IPS-20b (cell line): ENCODE measurements around the gene OR3A1.
"Not testable (repeated sequence)": the region's sequence is repeated elsewhere in the genome, so short reads cannot be mapped to it uniquely, and the experiment has no call there.

ENCODE experiments used
- H3K27ac ChIP-seq: one replicate; pipeline ENCODE4 v1.5.1; 2013; ENCODE audit warnings: low read length
- H3K27me3 ChIP-seq: 2 replicates; pipeline ENCODE4 v1.6.1; 2013; ENCODE audit warnings: mild to moderate bottlenecking, low read length, inconsistent platforms; ENCODE audit not compliant: insufficient read depth
- H3K36me3 ChIP-seq: 2 replicates; pipeline ENCODE4 v1.6.1; 2013; ENCODE audit warnings: low read depth, mild to moderate bottlenecking, inconsistent platforms, low read length, moderate library complexity; ENCODE audit not compliant: insufficient read depth
- H3K4me1 ChIP-seq: 2 replicates; pipeline ENCODE4 v1.6.1; 2013; ENCODE audit warnings: mild to moderate bottlenecking, control low read depth, inconsistent platforms, low read length, moderate library complexity; ENCODE audit not compliant: insufficient read depth
- H3K4me3 ChIP-seq: 2 replicates; pipeline ENCODE4 v1.5.1; 2013; ENCODE audit warnings: mild to moderate bottlenecking, low read length, inconsistent platforms
- H3K9ac ChIP-seq: 2 replicates; pipeline ENCODE4 v1.6.1; 2013; ENCODE audit warnings: low read depth, mild to moderate bottlenecking, inconsistent platforms, low read length, moderate library complexity
- H3K9me3 ChIP-seq: 2 replicates; pipeline ENCODE4 v1.6.1; 2013; ENCODE audit warnings: mild to moderate bottlenecking, low read depth, low read length, inconsistent platforms; ENCODE audit not compliant: insufficient read depth

Gene OR3A1, protein sequence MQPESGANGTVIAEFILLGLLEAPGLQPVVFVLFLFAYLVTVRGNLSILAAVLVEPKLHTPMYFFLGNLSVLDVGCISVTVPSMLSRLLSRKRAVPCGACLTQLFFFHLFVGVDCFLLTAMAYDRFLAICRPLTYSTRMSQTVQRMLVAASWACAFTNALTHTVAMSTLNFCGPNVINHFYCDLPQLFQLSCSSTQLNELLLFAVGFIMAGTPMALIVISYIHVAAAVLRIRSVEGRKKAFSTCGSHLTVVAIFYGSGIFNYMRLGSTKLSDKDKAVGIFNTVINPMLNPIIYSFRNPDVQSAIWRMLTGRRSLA

DNA sequence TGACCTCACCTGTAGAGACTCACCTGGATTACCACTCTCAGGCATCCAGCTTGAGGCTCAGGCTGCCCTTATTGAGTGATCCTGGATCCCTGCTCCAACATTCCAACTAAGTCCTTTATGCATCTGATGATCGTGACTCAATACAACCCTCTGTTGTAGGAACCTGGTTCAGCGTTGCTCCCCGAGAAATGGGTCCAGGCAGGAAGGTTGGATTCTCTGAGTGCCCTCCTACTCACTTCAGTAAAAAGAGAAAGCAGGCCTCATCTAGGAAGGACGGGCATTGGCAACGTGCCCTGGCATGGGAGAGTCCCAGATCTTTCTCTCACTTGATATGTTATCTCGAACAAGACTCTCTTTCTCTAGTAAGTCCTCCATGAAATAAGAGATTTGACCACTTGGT lies at the start of gene OR3A1:
Gene OR3A1 (minus strand): TSS at position 101 of the 400 bp plus-strand sequence. CDS start 5,778 bp downstream, outside the sequence.
- Histone ChIP-seq H3K27me3 (no peaks in the 10 kb centered on the region), H3K27ac (no peak within 1 kb of the TSS), H3K36me3 (no peaks in the 10 kb centered on the region), H3K9me3 (no peaks in the 10 kb centered on the region; the same call in 1 of the 2 replicates), H3K4me1 (no peaks in the 10 kb centered on the region), H3K4me3 (no peak within 1 kb of the TSS), H3K9ac (no peak within 1 kb of the TSS)

DNA sequence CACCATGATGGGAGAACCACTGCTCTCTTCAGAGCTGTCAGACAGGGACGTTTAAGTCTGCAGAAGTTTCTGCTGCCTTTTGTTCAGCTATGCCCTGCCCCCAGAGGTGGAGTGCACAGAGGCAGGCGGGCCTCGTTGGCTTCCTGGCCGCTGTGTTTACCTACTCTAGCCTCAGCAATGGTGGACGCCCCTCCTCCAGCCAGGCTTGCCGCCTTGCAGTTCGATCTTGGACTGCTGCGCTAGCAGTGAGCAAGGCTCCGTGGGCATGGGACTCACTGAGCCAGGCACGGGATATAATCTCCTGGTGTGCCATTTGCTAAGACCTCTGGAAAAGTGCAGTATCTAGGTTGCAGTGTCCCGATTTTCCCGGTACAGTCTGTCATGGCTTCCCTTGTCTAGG lies 44.6 kb upstream of the OR3A1 start:
- not testable (repeated sequence) for H3K4me3 ChIP-seq, H3K27me3 ChIP-seq, H3K9ac ChIP-seq, H3K4me1 ChIP-seq, H3K27ac ChIP-seq, H3K36me3 ChIP-seq
- peaks cover 38% of the 10 kb centered on the region for H3K9me3 ChIP-seq

DNA sequence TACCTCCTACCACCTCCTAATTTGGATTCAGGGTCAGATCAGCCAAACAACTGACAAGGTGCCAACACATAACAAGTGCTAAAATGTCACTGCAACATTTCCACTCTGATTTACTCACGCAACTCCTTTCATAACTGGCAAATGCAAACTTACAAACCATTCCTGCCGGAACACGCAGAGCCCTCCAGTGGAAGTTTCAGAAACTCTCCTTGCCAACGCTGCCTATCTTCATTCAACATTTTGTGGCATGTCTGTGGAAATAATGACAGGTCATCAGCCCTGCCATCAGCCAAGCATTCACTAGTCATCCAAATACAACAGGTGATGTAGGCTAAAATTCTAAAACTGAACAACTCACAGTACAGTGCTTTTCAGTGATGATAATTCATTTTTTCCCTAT lies 37.7 kb upstream of the OR3A1 start:
- Histone ChIP-seq H3K27me3 (no peaks in the 10 kb centered on the region), H3K36me3 (no peaks in the 10 kb centered on the region), H3K9ac (no peak overlapping the region), H3K4me3 (no peak overlapping the region), H3K4me1 (no peaks in the 10 kb centered on the region), H3K9me3 (no peaks in the 10 kb centered on the region), H3K27ac (no peak overlapping the region)

DNA sequence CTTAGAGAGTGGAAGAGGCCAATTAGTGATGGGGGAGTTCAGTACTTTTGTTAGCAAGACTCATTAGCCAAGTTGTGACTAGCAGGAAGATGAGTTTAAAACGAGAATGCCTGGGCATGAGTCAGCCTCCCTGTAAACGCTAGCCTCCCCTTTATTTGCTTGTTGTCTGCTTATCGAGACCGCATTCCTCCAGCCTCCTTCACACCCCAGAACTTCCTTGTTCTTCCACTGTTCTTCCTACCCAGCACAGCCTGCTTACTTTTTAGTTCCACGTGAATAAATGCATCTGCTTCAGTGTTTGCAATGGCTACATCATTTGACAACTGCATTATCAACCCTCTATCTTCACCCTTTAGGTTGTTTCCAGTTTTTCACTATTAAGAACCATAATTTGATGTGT lies 20.2 kb upstream of the OR3A1 start:
- Histone ChIP-seq H3K9ac (no peak overlapping the region), H3K4me1 (no peaks in the 10 kb centered on the region), H3K4me3 (no peak overlapping the region), H3K27ac (no peak overlapping the region), H3K9me3 (no peaks in the 10 kb centered on the region; the same call in 1 of the 2 replicates), H3K27me3 (no peaks in the 10 kb centered on the region; the same call in 1 of the 2 replicates), H3K36me3 (no peaks in the 10 kb centered on the region)

DNA sequence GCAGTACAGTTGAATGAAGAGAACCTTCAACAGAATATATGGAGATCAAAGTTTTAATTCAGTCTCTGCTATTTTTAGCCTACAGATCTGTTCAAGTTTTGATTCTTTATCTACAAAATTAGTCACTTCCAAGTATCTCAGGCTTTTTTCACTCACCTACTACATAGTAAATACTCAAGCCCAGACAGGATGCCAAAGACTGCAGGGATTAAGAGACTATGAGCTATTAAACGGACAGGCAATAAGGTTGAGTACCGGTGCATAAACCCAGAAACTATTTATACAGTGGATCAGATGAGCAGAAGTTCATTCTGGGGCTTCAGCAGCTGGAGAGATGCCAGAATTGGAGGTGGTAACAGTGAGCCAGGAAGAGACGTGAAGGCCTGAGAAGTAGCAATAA lies 18.7 kb upstream of the OR3A1 start:
- Histone ChIP-seq H3K27me3 (no peaks in the 10 kb centered on the region; the same call in 1 of the 2 replicates), H3K36me3 (no peaks in the 10 kb centered on the region), H3K4me1 (no peaks in the 10 kb centered on the region), H3K27ac (no peak overlapping the region), H3K4me3 (no peak overlapping the region), H3K9ac (no peak overlapping the region), H3K9me3 (no peaks in the 10 kb centered on the region; the same call in 1 of the 2 replicates)

DNA sequence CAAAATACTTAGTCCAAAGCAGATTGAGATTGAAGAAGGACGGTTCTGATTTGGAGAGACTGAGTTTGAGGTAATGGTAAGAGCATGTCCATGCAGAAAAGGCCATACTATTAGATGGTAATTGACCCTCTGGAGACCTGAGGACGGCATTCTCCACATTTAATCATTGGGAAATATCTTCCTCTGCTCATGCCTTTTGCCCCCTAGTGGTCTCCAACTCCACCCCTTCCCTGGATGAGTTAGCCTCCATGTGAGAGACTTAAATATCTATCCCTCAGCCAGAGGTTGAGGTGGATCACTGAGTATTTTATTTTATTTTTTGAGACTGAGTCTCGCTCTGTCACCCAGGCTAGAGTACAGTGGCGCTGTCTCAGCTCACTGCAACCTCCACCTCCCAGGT lies 10.4 kb upstream of the OR3A1 start:
- Histone ChIP-seq H3K4me1 (no peaks in the 10 kb centered on the region), H3K4me3 (no peak overlapping the region), H3K9ac (no peak overlapping the region), H3K27ac (no peak overlapping the region), H3K36me3 (no peaks in the 10 kb centered on the region), H3K27me3 (no peaks in the 10 kb centered on the region; the same call in 1 of the 2 replicates), H3K9me3 (no peaks in the 10 kb centered on the region)

DNA sequence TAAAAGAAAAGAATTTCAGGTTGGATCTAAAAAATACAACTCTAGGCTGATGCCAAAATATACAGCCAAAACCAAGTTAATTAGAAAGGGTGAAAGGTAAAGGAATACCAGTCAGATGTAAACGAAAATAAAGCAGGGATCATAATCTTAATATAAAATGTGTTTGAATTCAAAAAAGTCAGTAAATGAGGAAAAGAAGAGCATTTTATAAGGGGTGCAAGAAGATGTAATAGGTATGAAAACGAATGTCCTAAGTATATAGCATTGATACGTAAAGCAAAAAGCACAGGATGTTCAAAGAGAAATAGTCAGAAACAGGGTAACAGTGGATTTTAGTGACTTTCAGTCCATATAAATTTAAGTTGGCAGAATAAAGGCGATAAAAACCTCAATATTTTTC lies 2.5 kb downstream of the OR3A1 start:
- H3K4me1 ChIP-seq, result no peaks in the 10 kb centered on the region
- H3K9me3 ChIP-seq, result no peaks in the 10 kb centered on the region
- no peak overlapping the region for H3K4me3 ChIP-seq
- no peaks in the 10 kb centered on the region for H3K27me3 ChIP-seq
- no peak overlapping the region for H3K27ac ChIP-seq
- H3K36me3 ChIP-seq, result no peaks in the 10 kb centered on the region
- H3K9ac ChIP-seq, result no peak overlapping the region

DNA sequence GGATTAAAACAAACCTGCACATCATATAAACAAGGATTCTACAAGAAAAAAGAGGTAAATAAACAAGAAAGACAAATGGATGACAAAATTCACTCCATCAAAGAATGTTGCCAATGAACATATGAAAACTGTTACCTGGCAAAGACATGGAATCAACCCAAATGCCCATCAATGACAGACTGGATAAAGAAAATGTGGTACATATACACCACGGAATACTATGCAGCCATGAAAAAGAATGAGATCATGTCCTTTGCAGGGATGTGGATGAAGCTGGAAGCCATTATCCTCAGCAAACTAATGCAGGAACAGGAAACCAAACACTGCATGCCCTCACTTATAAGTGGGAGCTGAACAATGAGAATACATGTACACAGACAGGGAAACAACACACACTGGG lies 4.6 kb downstream of the OR3A1 start:
- not testable (repeated sequence) for H3K4me1 ChIP-seq, H3K9me3 ChIP-seq, H3K27ac ChIP-seq, H3K9ac ChIP-seq, H3K36me3 ChIP-seq, H3K4me3 ChIP-seq, H3K27me3 ChIP-seq

DNA sequence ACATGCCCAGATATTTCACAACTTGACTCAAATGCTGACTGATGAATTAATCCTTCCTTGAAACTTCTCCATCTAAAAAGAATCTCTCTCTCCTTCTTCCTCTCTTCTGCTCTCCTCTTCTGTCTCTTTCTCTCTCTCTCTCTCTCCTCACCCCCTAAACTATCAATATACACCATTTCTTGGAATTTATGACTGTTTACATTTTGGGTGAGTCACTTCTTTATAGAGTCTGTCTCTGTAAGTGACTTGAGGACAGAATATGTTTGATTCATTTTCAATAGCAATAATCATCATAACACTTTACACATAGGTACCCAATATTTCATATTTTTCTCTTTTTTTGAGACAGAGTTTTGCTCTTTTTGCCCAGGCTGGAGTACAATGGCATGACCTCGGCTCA lies 15.3 kb downstream of the OR3A1 start:
- Histone ChIP-seq H3K27me3 (no peaks in the 10 kb centered on the region), H3K9me3 (no peaks in the 10 kb centered on the region), H3K4me3 (no peak overlapping the region), H3K36me3 (no peaks in the 10 kb centered on the region), H3K4me1 (no peaks in the 10 kb centered on the region), H3K9ac (no peak overlapping the region), H3K27ac (no peak overlapping the region)

DNA sequence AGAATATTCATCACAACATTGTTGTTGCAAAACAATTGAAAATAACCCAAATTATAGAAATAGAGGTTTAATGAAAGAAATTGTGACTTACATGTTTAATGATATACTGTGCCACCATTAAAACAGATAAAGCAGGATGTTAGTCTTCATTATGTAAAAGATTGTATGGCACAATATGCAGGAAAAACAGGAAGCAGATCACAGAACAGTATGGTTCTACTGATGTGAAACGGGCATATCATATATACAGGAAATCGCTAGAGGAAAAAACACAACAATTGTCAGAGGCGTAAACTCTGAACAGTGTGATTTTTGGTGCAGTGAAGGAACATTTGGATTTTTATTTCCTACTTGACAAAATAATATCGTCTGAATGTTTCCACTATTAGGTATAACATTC lies 22.0 kb downstream of the OR3A1 start:
- Histone ChIP-seq H3K27ac (no peak overlapping the region), H3K4me1 (no peaks in the 10 kb centered on the region), H3K4me3 (no peak overlapping the region), H3K27me3 (no peaks in the 10 kb centered on the region), H3K9ac (no peak overlapping the region), H3K9me3 (peaks cover 5% of the 10 kb centered on the region; the same call in 1 of the 2 replicates), H3K36me3 (no peaks in the 10 kb centered on the region)

DNA sequence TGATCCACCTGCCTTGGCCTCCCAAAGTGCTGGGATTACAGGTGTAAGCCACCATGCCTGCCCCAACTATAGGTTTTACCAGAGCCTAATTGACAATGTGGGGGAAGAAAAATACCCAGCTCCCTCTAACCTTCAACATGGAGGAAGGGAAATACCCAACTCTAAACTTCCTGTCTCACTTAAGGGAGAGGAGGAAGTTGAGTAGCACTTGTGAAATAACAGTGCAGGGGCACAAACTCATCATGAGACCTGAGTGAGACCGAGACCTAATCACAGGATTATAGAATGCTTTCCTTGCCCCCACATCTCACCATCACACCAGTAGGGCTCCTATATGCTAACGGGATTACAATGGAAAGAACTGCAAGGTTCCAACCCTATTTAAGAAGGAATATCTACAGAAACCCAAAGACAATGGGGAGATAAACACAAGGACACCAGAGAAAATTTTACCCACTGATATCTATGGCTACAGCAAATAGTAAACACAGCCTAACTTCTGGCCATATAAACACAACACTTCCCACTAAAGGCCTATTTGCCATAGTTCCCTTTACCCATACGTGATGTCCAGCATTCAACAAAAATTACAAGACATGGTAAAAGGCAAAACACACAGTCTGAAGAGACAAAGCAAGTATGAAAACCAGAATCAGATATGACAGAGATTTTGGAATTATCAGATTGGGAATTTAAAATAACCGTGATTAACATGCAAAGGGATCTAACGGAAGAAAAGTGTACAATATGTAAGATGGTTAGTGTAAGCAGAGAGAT lies 26.9 kb downstream of the OR3A1 start:
- no peaks in the 10 kb centered on the region for H3K27me3 ChIP-seq
- H3K4me3 ChIP-seq, result no peak overlapping the region
- no peak overlapping the region for H3K9ac ChIP-seq
- H3K27ac ChIP-seq, result no peak overlapping the region
- H3K4me1 ChIP-seq, result no peaks in the 10 kb centered on the region
- peaks cover 8% of the 10 kb centered on the region for H3K9me3 ChIP-seq
- no peaks in the 10 kb centered on the region for H3K36me3 ChIP-seq

DNA sequence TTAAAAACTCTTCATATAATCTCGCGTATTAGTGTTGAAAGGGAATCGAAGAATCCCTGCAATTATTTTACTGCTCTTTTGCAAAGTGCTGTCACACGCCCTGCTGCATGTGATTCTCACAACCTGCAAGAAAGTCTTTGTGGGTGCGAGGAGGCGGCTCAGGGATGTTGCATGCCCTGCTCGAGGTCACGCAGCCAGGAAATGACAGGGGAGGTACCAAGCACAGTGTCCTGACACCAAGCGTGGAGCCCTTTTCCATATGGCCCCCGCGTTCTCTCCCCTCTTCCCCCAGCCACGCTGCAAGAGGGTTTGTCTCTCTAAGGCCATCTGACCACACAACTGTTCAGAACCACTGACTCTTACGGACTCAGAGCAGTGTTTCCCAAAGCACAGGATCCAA lies 37.6 kb downstream of the OR3A1 start:
- 0 out of 2 replicates have a peak, but pooled peaks cover 4% of the 10 kb centered on the region for H3K9me3 ChIP-seq
- H3K4me3 ChIP-seq, result no peak overlapping the region
- no peaks in the 10 kb centered on the region for H3K27me3 ChIP-seq
- no peak overlapping the region for H3K27ac ChIP-seq
- no peaks in the 10 kb centered on the region for H3K36me3 ChIP-seq
- no peak overlapping the region for H3K9ac ChIP-seq
- H3K4me1 ChIP-seq, result no peaks in the 10 kb centered on the region; the same call in 1 of the 2 replicates
